NCI-H82 (cell line): ENCODE data around the gene SAMSN1.

Experiments
- DNase-seq: peaks from one replicate; lab custom pipeline; 2025; lab: John Stamatoyannopoulos, UW

Gene SAMSN1

GRCh38 chr21:14484188-14485009 lies 61.7 kb downstream of the SAMSN1 start:
- no peak for DNase-seq

GRCh38 chr21:14483296-14483695 lies 62.8 kb downstream of the SAMSN1 start:
- DNase-seq, result no peak

- DNase-seq, result no peak
These were observed 64.0 kb downstream of the SAMSN1 start for GRCh38 chr21:14482165-14482564.

GRCh38 chr21:14480411-14481031 lies 65.6 kb downstream of the SAMSN1 start:
- no peak for DNase-seq

GRCh38 chr21:14479241-14479786 lies 66.8 kb downstream of the SAMSN1 start:
- DNase-seq, result no peak

- no peak for DNase-seq
These were observed 68.3 kb downstream of the SAMSN1 start for GRCh38 chr21:14477841-14478240.

GRCh38 chr21:14477133-14477532 lies 69.0 kb downstream of the SAMSN1 start:
- no peak for DNase-seq

- DNase-seq, result no peak
These were observed 71.1 kb downstream of the SAMSN1 start for GRCh38 chr21:14474995-14475394.

- DNase-seq, result no peak
These were observed 76.5 kb downstream of the SAMSN1 start for GRCh38 chr21:14469641-14470040.

- no peak for DNase-seq
These were observed 79.4 kb downstream of the SAMSN1 start for GRCh38 chr21:14466715-14467114.

- no peak for DNase-seq
These were observed 88.4 kb downstream of the SAMSN1 start for GRCh38 chr21:14457762-14458161.

GRCh38 chr21:14456911-14457310 lies 89.2 kb downstream of the SAMSN1 start:
- DNase-seq, result no peak

- DNase-seq, result no peak
These were observed 91.8 kb downstream of the SAMSN1 start for GRCh38 chr21:14454016-14455009.

GRCh38 chr21:14453339-14454015 lies 92.6 kb downstream of the SAMSN1 start:
- DNase-seq, result no peak

- no peak for DNase-seq
These were observed 93.3 kb downstream of the SAMSN1 start for GRCh38 chr21:14452727-14453241.

- DNase-seq, result no peak
These were observed 93.9 kb downstream of the SAMSN1 start for GRCh38 chr21:14452031-14452726.

GRCh38 chr21:14451546-14451945 lies 94.6 kb downstream of the SAMSN1 start:
- no peak for DNase-seq

GRCh38 chr21:14448784-14449183 lies 97.3 kb downstream of the SAMSN1 start:
- no peak for DNase-seq

- no peak for DNase-seq
These were observed 107.9 kb downstream of the SAMSN1 start for GRCh38 chr21:14438211-14438610.

- no peak for DNase-seq
These were observed 110.7 kb downstream of the SAMSN1 start for GRCh38 chr21:14435423-14435822.
